Fibroblast of skin of left biceps (primary cell): ENCODE measurements around the gene AFMID.
"Not testable (repeated sequence)": the region's sequence is repeated elsewhere in the genome, so short reads cannot be mapped to it uniquely, and the experiment has no call there.

Experiments
- DNase-seq, 2 experiments: peaks; one replicate each; pipeline ENCODE4 v3.0.0-alpha.2; 2013; ENCODE audit warnings: low read depth in 2 of 2

The AFMID gene

GRCh38 chr17:78223765-78224164 is 36.6 kb downstream of the AFMID start:
- DNase-seq = no peak

DNA sequence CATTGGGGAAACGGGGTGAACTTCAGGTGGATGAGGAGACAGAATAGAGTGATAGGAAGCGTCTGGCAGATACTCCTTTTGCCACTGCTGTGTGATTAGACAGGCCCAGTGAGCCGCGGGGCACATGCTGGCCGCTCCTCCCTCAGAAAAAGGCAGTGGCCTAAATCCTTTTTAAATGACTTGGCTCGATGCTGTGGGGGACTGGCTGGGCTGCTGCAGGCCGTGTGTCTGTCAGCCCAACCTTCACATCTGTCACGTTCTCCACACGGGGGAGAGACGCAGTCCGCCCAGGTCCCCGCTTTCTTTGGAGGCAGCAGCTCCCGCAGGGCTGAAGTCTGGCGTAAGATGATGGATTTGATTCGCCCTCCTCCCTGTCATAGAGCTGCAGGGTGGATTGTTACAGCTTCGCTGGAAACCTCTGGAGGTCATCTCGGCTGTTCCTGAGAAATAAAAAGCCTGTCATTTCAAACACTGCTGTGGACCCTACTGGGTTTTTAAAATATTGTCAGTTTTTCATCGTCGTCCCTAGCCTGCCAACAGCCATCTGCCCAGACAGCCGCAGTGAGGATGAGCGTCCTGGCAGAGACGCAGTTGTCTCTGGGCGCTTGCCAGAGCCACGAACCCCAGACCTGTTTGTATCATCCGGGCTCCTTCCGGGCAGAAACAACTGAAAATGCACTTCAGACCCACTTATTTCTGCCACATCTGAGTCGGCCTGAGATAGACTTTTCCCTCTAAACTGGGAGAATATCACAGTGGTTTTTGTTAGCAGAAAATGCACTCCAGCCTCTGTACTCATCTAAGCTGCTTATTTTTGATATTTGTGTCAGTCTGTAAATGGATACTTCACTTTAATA is 37.3 kb downstream of the AFMID start:
- no peak for DNase-seq

DNA sequence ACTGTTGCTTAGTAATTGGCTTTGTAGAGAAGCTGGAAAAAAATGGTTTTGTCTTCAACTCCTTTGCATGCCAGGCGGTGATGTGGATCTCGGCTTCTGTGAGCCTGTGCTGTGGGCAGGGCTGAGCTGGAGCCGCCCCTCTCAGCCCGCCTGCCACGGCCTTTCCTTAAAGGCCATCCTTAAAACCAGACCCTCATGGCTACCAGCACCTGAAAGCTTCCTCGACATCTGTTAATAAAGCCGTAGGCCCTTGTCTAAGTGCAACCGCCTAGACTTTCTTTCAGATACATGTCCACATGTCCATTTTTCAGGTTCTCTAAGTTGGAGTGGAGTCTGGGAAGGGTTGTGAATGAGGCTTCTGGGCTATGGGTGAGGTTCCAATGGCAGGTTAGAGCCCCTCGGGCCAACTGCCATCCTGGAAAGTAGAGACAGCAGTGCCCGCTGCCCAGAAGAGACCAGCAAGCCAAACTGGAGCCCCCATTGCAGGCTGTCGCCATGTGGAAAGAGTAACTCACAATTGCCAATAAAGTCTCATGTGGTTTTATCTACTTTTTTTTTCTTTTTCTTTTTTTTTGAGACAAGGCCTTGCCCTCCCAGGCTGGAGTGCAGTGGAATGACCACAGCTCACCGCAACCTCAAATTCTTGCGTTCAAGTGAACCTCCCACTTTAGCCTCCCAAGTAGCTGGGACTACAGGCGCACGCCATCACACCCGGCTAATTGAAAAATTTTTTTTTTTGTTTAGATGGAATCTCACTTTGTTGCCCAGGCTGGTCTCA is 38.1 kb downstream of the AFMID start:
- no peak for DNase-seq

DNA sequence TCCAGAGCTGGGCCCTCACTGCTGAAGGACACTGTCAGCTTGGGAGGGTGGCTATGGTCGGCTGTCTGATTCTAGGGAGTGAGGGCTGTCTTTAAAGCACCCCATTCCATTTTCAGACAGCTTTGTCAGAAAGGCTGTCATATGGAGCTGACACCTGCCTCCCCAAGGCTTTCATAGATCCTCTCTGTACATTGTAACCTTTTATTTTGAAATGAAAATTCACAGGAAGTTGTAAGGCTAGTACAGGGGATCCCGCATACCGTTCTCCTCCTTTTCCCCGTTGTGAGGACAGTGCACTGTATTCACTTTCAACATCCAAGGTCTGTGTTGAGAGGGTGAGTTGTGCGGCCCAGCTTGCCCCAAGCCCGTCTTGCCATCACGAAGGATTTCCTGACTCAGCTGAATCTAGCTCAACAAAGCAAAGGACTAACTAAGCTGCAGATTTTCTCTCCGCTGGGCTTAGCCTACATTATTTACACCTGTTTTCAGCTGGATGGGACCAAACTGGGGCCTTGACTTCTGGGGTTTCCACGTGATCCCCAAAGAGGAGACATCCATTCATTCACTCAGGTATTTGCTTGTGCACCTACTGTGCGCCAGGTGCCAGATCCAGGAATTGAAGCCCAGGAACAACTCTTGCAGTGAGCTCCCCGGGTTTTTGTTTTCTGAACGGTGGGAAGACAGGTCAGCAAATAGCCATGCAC is 39.0 kb downstream of the AFMID start:
- DNase-seq = no peak

- DNase-seq = no peak
Measured at GRCh38 chr17:78226759-78227454, 39.7 kb downstream of the AFMID start.

DNA sequence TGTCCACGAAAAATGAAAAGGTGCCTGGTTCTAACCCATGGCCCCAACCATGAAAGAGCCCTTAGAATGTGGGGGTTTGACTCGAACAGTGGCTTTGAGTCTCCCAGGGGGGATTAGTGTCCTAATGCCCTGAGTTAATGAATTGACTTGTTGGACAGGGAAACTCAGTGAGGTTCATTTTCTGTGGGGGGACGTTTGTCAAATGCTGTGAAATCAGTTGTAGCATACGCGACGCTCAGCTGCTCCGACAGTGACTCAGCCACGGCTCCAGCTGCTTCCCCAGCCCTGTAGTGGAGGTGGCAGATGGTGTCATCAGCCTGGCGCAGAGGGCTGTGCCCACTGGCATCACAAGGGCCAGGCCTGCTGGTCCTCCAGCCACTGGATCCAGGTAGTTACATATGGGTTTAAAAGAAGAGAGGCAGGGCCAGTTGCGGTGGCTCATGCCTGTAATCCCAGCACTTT is 40.3 kb downstream of the AFMID start:
- no peak for DNase-seq

DNA sequence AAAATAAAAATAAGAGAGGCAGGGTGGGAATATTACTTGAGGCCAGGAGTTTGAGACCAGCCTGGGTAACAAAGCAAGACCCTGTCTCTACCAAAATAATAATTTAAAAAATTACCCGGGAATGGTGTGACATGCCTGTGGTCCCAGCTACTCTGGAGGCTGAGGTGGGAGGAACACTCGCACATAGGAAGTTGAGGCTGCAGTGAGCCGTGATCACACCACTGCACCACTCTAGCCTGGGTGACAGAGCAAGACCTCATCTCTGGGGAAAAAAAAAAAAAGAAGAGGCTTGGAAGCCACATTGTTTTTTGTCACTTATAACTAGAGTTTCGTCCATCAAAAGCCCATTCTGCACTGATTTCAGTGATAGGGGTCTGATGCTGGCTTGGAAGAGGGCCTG is 41.0 kb downstream of the AFMID start:
- DNase-seq = no peak

GRCh38 chr17:78230252-78230962 is 43.2 kb downstream of the AFMID start:
- no peak for DNase-seq

DNA sequence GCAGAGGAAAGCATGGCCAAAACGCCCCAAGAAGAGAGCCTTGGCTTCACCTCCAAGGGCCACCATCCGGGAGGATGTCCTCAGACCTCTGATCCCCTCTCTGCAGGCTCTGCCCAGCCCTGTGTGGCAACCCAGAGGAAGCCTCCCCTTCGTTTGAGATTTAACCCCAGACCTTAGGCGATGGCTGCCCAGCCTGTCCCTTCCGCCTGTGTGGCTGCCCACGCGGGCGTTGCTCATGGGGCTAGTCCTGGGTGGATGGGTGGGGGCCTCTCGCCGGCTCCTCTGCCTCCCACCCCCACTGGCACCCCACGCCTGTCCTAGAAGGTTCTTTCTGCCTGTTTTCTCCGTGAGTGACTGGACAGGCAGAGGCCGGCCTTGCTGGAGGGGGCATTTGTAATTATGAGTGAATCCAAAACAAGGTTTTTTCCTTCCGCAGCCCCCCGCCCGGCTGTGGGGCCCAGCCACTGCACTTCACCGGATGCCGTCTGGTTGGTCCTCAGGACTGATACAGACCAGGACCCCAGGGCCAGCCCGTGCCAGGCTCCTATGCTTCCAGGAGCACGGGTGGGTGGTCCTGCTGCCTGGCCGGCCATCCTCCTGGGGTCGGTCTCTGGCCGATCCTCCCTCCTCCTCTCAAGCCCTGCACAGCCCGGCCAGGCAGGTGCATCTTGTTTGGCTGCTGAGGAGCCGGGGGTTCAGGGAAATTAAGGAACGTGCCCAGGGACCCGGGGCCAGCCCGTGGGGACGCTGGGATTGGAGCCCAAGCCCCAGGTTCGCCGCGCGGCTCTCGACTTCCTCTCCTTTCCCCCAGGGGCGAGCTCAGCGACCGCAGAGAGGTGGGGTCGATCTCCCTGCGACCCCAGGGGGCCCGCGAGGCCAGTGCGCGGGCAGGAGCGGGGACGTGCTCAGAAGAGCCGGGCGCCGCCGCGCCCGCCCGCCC is 44.1 kb downstream of the AFMID start, which contains the start of gene TMEM235:
Gene TMEM235 (plus strand): TSS at position 636 of the 940 bp plus-strand sequence. CDS start 393 bp downstream, outside the sequence.
- no peak for DNase-seq

- DNase-seq = no peak
Measured at GRCh38 chr17:78231991-78232858, 45.1 kb downstream of the AFMID start.

GRCh38 chr17:78232859-78233173 is 45.7 kb downstream of the AFMID start:
- DNase-seq = no peak

DNA sequence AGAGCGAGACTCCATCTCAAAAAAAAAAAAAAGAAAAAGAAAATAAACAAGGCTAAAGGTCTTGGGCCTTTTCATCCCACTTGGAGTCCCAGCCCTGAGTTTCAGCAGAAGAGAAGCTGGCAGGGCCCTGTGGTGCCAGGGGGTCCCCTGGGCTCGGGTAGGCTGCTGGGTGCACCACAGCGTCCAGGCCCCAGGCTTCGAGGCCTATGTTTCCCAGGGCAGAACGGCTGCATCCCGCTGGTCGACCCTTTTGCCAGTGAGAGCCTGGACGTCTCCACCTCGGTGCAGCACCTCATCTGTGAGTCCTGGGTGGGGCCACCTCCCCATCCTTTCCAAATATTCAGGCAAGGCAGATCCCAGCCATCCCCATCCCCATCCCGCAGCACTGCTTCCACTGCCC is 46.5 kb downstream of the AFMID start:
- no peak for DNase-seq

DNA sequence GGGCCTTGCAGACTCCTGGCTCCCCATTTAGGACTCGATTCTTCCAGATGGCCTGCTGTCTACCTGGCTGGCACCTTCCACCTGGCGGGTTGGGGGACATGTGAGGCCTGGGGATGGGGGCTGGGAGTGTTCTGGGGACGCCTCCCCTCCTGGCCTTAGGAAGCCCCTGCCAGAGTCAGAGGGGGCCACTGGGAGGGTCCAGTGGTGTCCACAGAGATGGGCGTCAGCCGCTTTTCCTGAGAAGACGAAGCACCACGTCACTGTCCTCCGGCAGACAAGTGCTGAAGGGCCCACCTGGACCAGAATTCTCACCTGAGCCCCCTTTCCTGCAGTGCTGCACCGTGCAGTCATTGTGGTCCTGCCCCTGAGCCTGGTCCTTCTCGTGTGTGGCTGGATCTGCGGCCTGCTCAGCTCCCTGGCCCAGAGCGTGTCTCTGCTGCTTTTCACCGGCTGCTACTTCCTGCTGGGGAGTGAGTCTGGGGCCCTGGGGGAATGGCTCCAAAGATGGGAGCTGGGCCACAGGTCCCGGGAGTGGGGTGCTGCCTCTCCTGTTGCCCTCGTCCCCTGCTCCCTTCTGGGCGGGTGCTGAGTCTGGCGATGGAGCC is 47.2 kb downstream of the AFMID start:
- no peak for DNase-seq

DNA sequence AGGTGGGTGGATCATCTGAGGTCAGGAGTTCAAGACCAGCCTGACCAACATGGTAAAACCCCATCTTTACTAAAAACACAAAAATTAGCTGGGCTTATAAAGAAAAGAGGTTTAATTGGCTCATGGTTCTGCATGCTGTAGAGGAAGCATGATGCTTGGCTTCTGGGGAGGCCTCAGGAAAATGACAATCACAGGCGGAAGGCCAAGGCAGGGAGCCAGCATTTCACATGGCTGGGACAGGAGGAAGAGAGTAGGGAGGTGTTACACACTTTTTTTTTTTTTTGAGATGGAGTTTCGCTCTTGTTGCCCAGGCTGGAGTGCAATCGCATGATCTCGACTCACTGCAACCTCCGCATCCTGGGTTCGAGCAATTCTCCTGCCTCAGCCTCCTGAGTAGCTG is 47.9 kb downstream of the AFMID start:
- not testable (repeated sequence) for DNase-seq

- DNase-seq = no peak
Measured at GRCh38 chr17:78235885-78236284, 48.7 kb downstream of the AFMID start.

GRCh38 chr17:78236362-78237127 is 49.4 kb downstream of the AFMID start:
- DNase-seq = no peak

DNA sequence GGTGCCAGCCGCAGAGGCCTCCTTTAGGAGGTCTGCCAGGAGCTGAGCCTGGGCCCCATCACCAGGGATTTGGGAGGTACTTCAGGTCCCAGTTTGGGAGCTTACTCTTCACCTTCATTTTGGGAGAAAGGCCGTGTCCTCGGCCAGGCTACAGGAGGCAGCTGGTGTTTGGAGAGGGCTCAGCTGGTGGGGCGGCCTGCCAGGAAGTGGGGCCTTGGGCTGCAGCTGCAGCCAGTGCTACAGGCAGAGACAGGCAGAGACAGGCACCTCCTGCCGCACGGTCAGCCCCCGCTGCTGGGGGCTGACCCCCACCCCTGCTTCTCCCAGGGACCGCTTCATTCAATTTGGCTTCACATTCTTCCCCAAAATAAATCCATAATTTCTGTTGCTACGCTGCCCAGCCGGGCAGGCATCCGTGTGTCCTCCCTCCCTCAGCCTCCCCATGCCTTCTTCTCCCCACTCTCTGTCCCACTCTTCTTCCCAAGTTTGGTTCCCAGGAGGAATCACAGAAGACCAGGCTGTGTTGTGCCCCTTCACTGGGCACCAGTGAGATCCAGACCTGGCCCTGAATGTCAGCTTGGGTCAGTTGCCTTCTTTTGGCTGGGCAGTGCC is 50.3 kb downstream of the AFMID start:
- no peak for DNase-seq
